ENCODE measurements around the gene DYSF. TPM values are rescaled to one million over a fixed set of nuclear protein-coding genes. Genes with fewer than 3 reads are reported as not detected.

The DYSF gene
- total and polyA plus RNA-seq, 7 donors, result 38.3 to 208 (median 109) TPM

GRCh38 chr2:71706121-71706520, 252.8 kb downstream of the DYSF start:
- Histone ChIP-seq H3K4me3 (no peak overlapping the region), H3K27ac (no peak overlapping the region), H3K36me3 (ENCODE audit: insufficient read depth in 1 of 2, low read depth in 1 of 2) (no peaks in the 10 kb centered on the region), H3K27me3 (ENCODE audit: insufficient read depth in 3 of 3, low read length in 2 of 3) (no peaks in the 10 kb centered on the region), H3K4me1 (peaks cover 28% of the 10 kb centered on the region), H3K9me3 (no peaks in the 10 kb centered on the region)
- intact Hi-C loops (cut with DNase I), result no loop called here
- no peak for DNase-seq
- no peak for ATAC-seq
- 74 to 80% (median 74%) methylated on average over 4 of the region's 4 CpGs for WGBS, 3 donors
- no peak for TF ChIP-seq CTCF (IDR thresholded peaks at IDR 0.05)

GRCh38 chr2:71706836-71707235, 253.5 kb downstream of the DYSF start:
- H3K9me3 ChIP-seq, result no peaks in the 10 kb centered on the region
- H3K27ac ChIP-seq, result no peak overlapping the region
- H3K4me1 ChIP-seq, result peaks cover 20% of the 10 kb centered on the region
- TF ChIP-seq CTCF (IDR thresholded peaks at IDR 0.05), result no peak
- 80 to 91% (median 89%) methylated on average over 5 of the region's 5 CpGs for WGBS, 3 donors
- intact Hi-C loops (cut with DNase I), result no loop called here
- no peaks in the 10 kb centered on the region for H3K36me3 ChIP-seq (ENCODE audit: insufficient read depth in 1 of 2, low read depth in 1 of 2)
- peak in 2 of 4 donors; percentile 23 to 35 for ATAC-seq
- H3K4me3 ChIP-seq, result no peak overlapping the region
- DNase-seq, result no peak
- H3K27me3 ChIP-seq (ENCODE audit: insufficient read depth in 3 of 3, low read length in 2 of 3), result no peaks in the 10 kb centered on the region

GRCh38 chr2:71710367-71711132, 257.2 kb downstream of the DYSF start:
- Histone ChIP-seq H3K27me3 (ENCODE audit: insufficient read depth in 3 of 3, low read length in 2 of 3) (no peaks in the 10 kb centered on the region), H3K9me3 (no peaks in the 10 kb centered on the region), H3K4me1 (peaks cover 28% of the 10 kb centered on the region), H3K27ac (no peak overlapping the region), H3K4me3 (no peak overlapping the region), H3K36me3 (ENCODE audit: insufficient read depth in 1 of 2, low read depth in 1 of 2) (no peaks in the 10 kb centered on the region)
- intact Hi-C loops (cut with DNase I), result no loop called here
- ATAC-seq (no peak), DNase-seq (no peak)
- 63 to 65% (median 64%) methylated on average over 10 of the region's 10 CpGs for WGBS, 3 donors
- no peak for TF ChIP-seq CTCF (IDR thresholded peaks at IDR 0.05)

GRCh38 chr2:71711133-71711855, 257.9 kb downstream of the DYSF start:
- H3K4me1 ChIP-seq, result peaks cover 35% of the 10 kb centered on the region
- H3K27ac ChIP-seq, result no peak overlapping the region
- 71 to 76% (median 72%) methylated on average over 8 of the region's 8 CpGs for WGBS, 3 donors
- no peak overlapping the region for H3K4me3 ChIP-seq
- H3K36me3 ChIP-seq (ENCODE audit: insufficient read depth in 1 of 2, low read depth in 1 of 2), result no peaks in the 10 kb centered on the region
- TF ChIP-seq CTCF (IDR thresholded peaks at IDR 0.05), result no peak
- DNase-seq, result peak in 1 of 2 donors; percentile 52
- intact Hi-C loops (cut with DNase I), result no loop called here
- no peaks in the 10 kb centered on the region for H3K27me3 ChIP-seq (ENCODE audit: insufficient read depth in 3 of 3, low read length in 2 of 3)
- H3K9me3 ChIP-seq, result no peaks in the 10 kb centered on the region
- no peak for ATAC-seq

All from psoas muscle (tissue), 8 donors.